Measurements from ENCODE around the gene SYNDIG1.

Gene SYNDIG1

DNA sequence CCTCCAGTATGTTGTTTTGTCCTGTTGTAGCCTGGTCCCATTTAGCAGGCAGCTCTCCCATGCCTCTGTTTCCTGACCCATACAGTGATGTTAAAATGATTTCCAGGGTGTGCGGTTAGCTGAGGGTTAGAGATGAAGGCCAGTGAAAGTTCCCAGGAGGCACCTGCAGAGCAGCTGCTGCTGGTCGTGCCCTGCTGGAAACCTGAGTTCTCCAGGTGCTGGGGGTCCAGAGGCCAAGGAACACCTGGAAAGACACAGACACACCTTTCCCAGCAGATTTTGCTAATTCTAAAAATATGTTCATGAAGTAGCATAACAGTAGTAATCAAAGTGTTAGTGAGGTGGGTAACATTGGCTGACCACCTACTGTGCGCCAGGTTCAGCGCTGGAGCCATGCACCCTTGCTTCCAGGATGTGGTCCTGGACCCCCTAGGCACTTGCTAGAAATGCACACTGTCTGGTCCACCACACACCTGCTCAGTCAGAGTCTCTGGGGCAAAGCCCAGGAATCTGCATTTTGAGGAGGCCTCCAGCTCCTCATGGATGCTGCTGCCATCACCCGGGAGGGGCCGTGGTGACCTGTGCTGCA lies 118.7 kb downstream of the SYNDIG1 start:
- DNase-seq: no peak

DNA sequence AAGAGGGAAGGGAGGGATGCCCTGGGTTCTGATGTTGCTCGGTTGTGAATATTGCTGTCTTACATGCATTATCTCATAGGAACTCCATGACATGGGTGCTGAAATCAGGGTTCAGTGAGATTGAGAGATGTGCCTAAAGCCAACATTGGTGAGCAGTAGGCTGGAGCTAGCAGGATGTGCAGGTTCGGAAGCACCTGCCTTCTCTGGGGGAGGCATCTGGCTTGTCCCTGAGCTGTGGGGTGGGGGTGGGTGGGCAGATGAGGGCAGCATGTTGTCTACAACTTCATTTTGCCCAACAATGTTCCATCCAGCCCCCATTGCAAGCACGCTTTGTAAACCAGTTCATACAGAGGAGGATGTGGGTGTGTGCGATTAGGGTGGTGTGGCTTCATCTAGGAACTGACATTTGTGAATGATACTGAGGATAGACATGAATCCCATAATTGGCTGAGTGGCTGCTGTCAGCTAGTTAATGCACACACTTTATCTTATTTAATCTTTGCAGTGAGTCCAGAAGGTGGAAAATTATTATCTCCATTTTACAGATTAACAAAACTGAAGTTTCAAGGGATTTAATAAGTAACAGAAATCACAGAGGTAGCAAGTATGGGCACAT lies 119.4 kb downstream of the SYNDIG1 start:
- no peak for DNase-seq

DNA sequence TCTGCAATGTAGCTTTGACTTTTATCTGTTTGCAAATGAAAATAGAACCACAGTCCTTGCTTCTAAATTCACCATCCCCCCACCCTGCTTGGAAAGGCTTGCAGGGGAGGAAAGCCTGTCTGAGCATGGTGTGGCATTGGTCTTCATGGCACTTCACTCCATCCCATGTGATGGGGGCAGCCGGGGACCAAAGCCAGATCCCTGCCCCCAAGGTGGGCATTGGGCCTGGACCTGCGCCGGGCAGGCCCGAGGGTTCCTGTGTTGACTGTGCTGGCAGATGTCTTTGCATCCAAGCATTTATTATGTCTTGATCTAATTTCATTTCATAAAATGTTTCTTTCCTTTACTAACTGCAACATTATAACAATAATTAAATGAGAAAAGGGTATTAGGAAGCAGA lies 120.0 kb downstream of the SYNDIG1 start:
- DNase-seq: no peak

DNA sequence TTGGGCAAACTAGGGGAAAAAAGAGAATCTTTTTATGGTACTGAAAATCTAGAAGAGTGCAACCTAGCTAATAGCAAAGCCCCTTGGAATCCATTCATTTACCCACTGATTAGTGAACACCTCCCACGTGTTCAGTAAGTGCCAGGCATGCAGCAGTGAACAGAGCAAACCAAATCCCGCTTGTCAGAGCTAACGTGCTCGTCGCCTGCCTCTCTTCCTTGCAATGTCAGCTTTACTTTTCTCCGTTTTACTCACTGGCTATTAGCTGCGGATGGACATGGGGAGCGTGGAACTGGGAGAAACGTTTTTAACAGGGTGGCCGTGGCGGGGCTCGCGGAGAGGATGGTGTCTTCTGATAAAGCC lies 120.4 kb downstream of the SYNDIG1 start:
- DNase-seq: no peak

DNA sequence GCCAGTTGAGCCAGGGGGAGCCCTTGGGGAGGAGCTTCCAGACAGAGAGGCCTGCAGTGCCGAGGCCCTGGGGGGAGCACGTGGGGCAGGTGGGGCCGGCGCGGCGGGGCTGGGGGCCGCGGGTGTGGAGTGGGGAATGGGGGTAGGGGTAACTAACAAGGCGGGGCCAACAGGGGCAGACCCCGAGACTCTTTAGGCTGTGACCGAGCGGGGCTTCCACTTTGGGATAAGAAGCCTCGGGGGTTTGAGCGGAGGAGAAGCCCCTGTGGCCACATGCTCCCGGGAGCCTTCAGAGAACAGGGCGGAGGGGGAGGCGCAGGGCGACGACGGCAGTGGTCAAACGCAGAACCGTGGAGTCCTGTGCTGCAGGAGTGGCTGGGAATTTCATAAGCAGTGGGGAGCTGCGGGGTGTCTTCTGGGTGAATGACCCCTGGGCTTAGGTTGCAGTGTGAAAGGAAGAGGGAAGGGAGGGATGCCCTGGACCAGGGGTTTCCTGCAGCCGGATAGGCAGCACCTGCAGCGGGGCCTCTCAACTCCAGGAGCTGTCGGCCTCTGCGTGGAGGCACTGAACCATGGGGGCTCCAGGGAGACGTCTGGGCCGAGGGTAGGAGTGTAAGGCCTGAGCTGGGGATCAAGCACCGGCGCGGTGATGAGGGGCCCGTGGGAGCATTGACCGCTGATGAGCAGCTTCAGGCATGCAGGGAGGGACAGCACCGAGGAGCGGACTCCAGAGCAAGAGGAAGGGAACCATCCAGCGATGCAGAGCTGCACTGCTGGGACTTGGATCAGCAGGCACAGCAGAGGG lies 121.0 kb downstream of the SYNDIG1 start:
- no peak for DNase-seq

DNA sequence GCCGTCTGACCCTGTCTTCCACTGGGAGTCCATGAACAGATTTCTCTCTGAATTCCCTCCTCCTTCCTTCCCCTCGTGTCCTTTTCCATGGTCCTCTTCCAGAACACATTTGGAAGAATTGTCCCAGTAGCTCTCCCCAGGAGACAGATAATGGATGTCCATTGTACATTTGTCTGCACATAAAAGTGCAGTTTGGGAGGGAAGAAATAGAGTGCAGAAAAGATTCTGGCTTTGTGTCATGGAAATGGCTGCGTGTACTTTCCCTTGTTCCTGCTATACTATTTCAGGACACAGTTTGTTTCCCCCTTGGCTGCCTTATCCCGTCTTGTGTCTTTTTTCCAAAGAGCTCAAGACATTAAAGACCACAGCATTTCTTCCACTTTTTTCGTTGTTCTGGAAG lies 127.6 kb downstream of the SYNDIG1 start:
- no peak for DNase-seq

DNA sequence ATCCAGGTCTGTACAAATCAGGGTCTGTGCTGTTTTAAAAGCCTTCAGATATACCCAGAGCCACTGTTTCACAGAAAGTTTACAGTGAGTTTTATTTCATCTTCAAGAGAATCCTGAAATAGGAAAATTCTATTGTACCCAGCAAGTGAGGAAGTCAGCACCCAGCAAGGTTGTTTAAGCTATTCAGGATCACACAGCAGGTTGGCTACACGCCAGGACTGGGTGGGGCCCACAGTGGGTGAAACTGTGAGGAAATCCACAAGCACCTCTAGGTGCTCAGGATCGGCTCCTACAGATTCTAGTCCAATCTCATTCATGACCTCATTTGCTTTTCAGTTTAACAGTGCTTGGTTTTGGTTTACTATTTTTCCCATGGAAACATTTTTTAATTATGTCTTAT lies 128.9 kb downstream of the SYNDIG1 start:
- DNase-seq: no peak

DNA sequence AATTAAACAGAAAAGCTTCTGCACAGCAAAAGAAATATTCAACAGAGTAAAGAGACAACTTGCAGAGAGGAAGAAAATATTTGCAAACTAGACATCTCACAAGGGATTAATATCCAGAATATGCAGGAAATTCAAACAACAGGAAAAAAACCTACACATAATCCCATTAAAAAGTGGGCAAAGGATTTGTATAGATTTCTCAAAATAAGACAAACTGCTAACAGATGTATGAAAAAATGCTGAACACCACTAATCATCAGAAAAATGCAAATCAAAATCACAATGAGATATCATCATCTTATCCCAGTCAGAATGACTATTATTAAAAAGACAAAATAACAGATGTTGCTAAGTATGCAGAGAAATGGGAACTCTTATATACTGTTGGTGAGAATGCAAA lies 129.6 kb downstream of the SYNDIG1 start:
- no peak for DNase-seq

DNA sequence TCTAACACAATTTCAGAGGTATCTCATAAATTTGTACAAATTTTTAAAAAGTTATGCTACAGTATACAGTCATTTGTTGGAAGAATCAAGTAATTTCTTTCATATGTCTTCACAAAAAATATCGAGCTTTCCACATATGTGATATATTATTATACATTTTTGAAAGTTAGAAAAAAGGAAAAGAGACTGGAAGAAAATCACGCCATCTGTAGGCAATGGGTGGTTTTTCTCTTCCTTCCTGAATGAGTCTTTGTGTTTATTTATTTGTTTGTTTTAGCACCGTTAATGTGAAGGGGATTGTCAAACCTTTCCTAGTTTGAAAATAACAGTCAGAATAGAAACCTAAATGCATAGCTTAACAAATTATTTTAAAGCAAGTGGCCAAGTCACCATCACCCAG lies 130.6 kb downstream of the SYNDIG1 start:
- no peak for DNase-seq

DNA sequence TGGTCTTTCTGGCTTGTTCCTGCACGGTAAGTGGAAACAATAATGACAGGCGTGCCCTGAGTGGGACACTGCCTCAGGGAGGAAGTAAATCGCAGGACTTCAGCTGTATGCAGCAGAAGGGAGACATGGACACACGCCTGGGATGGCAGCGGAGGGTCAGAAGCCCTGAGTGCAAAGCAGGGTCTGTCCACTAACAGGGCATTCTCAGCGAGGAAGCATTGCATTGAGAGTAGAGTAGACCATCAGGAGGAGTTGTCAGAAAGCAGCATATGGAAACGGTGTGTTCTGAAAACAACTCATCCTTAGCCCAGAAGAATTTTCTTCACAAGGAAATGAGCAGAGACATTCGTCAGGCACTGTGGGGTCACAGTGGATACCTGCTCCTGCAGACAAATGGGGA lies 134.0 kb downstream of the SYNDIG1 start:
- no peak for DNase-seq

DNA sequence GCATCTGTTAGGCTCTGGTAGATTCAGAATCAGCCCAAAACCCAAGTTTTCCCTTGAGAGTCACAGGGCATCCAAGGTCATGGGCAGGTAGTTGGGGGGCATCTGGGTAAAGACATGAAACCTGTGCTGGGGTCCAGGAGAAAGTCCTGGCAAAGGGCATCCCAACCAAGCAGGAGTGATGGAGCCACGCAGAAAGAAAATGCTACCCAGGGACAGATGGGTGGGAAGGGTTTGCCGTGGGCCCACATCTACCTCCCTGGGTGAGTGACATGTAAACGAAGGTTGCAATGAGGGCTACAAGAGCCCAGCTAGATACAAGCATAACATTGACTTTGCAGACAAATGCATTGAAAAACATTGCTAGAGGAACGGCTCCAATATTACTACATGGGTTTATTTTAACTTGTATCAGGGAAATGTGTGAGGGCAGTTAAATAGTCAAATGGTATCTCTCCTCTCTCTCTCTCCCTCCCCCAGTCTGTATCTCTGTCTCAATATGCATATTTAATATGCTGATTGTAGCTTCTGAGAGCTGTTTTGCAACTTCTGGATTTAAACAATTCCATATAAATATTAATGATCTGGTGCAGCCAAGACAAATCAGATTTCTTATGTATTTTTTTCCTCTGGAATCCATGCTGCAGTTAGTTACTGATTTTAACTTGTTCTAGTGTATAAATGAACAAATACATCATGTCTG lies 135.7 kb downstream of the SYNDIG1 start:
- no peak for DNase-seq

DNA sequence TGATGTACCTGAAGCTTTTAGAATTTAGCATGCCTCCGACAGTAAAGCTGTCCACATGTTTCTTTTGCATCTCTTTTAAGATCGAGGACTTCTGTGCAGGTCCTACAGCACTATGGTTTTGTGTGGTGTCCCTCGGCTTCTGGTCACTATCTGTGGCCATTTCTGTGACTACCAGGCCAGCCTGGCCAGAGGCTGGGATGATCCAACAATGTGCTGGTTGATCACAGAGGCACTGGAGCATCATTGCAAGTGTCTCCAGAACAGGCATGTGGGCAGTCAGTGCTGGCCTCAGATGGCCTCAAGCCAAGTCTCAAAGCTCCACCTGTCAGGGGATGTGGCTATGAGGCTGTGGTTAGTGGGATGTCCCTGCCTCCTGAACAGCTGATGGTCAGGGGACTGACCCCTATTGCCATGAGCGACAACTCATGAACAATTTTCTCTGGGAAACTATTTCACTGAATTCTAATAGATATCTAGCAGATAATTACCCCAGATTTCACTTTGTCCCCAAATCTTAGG lies 136.6 kb downstream of the SYNDIG1 start:
- no peak for DNase-seq

DNA sequence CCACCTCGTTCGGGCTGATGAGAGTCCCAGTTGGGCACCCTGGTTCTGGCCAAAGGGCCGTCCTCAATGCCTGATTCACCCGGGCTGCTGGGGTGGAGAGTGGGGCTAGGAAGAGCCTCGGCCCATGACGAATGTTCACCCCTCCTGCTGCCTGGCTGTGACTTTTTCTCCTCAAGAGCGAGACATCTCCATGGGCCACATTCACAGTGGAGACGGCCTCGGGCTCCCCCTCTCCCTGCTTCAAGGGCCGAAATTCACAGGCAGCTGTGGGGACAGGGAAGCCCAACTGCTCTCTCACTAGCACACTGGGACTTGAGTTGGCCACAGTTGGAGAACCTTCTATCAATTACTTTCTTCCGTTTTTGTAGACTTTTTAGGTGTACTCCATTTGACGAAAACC lies 138.0 kb downstream of the SYNDIG1 start:
- no peak for DNase-seq

DNA sequence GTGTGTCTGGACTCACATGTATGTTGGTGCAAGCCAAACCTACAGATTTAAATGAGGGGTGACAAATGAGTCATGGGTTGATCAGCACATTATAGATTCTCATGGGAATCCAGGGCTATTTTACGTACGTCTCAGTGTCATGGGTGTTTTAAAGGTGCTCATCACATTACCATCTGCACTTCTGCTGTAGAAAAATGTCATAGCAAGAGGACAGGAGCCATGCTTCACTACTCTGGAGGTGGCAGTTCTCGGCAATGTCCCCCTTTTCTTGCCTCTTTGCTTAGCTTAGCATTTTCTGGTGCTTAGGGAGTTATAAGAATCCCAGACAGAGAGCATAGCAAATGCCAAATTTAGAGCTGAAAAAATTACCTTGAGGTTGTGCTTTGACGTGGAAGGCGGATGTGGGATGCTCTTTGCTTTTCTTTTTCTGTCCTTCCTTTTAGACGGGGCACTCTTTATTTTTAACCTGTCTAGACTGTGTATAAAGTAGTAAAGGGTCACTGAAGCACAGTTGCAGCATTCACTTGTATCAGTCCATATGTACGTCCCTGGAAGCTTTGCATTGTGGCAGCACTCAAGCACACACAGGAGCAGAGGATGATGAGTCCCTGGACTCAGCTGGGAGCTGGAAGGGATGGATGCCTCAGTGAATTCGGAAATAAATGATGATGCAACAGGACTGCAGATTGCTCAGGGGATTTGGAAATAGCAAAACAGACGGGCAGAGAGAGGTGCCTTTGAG lies 139.7 kb downstream of the SYNDIG1 start:
- DNase-seq: no peak

DNA sequence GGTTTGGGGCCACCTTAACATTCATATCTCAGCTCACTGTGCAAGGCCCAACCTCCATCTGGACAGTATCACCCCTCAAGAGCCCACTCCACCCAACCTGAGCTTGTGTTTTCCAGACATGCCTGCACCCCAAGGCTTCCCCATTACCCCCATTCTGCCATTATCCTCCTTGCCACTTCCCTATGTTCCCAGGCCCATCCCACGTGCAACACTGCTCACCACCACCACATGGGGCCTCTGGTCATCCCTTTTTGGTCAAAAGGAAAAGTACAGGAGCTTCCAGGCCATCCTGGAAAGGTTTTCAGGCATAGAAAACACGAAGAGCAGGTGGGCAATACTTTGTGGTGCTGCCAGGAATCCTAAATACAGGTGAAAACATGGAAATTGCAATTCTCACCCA lies 140.3 kb downstream of the SYNDIG1 start:
- no peak for DNase-seq

DNA sequence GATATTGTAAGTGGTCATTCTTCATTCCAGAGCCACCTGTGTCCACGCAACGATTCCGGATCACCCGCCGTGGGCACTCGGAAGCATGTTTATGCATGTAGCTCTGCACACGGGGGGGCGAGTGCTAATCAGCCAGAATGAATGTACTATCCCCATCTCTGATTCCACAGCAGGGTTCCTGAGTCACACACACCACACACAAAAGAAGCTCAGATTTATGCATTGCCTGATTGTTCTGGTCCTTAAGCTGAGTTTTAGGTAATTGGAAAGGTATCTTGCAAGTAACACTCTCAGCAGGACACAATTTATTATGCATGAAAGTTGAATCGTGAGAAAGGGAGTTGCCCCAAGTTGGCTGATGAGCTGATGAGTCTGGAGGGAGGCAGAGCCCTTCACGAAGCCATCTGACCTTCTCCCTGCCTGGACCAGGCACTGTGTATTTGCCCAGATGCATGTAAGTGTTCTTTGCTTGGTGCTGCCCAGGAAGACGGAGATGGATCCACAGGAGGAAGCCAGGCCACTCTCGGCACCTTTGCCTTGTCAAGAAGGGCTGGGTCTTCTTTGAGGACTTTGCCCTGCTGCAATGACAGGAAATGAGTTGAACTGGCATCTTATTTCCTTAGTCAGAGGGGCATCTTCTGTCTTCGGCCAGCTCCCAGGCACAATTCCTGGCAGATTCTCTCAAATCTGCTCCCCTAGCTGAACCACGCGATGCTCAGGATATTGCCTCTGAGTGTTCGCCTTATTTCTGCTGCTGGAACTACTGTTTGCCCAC lies 141.1 kb downstream of the SYNDIG1 start:
- no peak for DNase-seq

DNA sequence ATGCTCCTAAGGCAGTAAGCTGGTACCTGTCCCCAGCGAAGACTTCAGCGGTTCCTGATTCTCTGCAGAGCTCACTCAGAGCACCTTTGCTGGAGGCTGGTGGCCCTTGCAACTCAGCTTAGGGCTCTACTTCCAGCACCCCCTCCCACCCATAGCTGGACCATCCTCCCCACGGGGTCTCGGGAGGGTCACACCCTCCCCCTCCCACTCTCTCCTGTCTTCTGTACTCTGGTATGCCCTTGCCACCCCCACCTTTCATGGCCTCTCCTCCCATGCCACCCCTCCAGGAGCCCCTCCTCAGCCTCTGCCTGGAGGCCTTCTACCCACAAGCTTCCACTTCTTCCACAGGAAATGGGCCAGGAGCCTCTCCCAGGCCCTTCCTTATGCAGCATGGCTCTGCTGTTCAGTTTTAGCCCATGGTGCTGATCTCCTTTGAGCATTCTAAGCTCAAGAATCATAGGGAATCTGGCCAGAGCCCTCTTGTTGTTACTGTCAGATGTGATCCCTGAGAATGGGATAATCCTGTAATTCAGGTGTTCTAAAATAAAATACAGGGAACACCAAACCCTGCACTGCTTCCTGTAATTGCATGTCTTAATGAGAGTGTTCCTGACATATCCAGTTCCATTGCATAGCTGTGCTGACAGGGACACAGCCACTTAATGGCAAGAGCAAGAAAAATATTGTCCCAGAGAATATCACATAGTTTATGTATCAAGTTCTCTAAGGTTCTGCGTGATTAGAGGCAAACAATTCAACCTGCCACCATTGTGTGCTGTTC lies 142.1 kb downstream of the SYNDIG1 start:
- no peak for DNase-seq

DNA sequence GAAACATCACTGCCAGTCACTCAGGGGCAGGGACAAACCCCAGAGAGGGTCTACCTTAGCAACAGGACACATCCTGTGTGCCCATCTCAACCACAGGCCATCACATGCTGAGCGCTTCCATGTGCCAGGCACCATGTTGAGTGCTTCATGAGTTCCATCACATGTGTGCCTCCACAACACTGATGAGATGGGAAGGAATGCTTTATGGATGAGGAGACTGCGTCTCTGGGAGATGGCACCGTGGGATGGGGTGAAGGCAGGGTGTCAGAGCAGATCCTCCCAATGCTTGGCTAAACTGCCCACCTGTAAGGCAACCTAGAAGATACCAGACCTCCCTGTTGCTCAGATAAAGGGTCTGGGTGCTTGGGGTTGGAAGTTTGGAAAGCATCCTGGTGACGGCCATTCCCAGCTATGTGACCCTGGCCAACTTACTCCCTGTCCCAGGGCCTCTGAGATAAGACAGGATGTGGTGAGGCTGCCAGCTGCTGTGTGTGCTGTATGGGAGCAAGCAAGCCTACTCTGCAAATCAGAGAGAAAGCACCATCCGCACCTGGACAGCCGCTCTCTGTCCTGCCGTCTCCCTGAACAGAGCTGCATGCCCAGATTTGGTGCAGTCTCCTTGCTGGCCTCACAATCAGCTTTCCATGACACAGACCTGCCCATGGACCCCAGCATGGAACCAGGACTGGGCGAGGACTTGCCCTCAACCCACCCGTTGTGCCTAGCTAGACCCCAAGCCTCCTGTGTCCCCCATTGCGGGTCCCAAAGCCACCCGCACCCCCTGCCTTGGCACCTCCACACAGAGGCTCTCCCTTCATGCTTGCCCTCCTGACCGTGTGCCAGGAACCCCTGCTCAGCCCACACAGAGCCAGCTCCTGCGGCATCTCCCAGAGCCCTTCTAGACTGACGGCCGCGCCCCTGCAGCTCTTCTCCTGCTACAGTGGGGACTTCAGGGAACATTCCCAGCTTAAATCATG lies 143.7 kb downstream of the SYNDIG1 start:
- no peak for DNase-seq

DNA sequence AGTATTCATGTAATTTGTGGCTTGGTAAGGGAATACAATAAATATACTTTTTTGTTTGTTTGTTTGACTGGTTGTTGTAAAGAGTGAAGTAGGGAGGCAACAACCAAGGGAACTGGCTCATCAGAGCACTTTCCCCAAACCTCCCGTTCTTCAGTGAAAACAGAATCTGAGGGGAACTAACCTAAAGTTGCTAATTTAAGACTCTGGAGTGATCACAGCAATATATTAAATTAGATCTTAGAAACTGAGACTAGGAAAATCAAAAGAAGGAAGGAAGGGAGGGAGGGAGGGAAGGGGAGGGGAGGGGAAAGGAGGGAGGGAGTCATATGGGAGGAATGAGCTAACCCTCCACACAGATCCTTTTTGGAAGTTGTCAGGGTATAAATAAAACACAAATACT lies 144.9 kb downstream of the SYNDIG1 start:
- no peak for DNase-seq

DNA sequence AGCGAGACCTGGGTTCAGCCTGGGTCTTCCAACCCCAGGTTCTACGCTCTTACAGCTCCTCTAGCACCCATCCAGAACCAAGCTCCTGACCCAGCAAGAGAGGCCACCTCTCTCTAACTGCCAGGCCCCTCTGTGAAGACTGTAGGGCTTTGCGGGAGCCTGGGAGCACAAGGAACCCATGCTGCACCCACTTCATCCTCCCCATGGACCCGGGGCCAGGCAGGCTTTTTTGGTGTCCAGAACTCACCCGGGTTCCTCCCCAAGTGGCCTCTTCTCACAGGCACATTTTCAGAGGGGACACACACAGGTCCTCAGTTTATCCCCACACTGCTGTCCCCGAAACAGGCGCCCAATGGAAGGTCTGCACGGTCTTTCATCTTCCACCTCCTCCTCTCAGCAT lies 145.9 kb downstream of the SYNDIG1 start:
- DNase-seq: no peak

Data from bone marrow (tissue), 2 donors.